ENCODE data around the gene GLP1R.

- TF ChIP-seq GATA2 (IDR thresholded peaks at IDR 0.05; ENCODE audit: low read depth, low read length) (no peak), GATA3 (IDR thresholded peaks at IDR 0.05; ENCODE audit: low read depth, low read length) (no peak)
Measured at GRCh38 chr6:39061182-39061581, 12.6 kb downstream of the GLP1R start.

All from SH-SY5Y (cell line).